Upper lobe of right lung (tissue), 1 donor: Measurements from ENCODE around the gene MRPL17. TPM values are rescaled to one million over a fixed set of nuclear protein-coding genes. Genes with fewer than 3 reads are reported as not detected.

Source experiments
- ATAC-seq: fragments of 200-7000 bp; cut with Tn5 transposase; one replicate; pipeline ENCODE4 v1.9.1; 2020; ENCODE audit warnings: mild to moderate bottlenecking, moderate library complexity
- DNase-seq: peaks from one replicate; pipeline ENCODE4 v3.0.0-alpha.2; 2020
- H3K27ac ChIP-seq: fragments of 200-600 bp; one replicate; pipeline ENCODE4 v1.8.0; 2022
- H3K27me3 ChIP-seq: fragments of 200-600 bp; one replicate; pipeline ENCODE4 v1.8.0; 2022; ENCODE audit warnings: mild to moderate bottlenecking
- H3K36me3 ChIP-seq: fragments of 200-600 bp; one replicate; pipeline ENCODE4 v1.8.0; 2022
- H3K4me1 ChIP-seq: fragments of 200-600 bp; one replicate; pipeline ENCODE4 v1.8.0; 2022
- H3K4me3 ChIP-seq: fragments of 200-600 bp; one replicate; pipeline ENCODE4 v1.8.0; 2022; ENCODE audit warnings: mild to moderate bottlenecking
- H3K9me3 ChIP-seq: fragments of 200-600 bp; one replicate; pipeline ENCODE4 v1.8.0; 2022
- CTCF ChIP-seq: fragments of 200-600 bp; IDR thresholded peaks from one replicate; pipeline ENCODE4 v1.8.0; 2022; ENCODE audit warnings: antibody characterized with exemption
- intact Hi-C: fragments of 100-400 bp; cut with DNase I; formaldehyde crosslinking; loops from one replicate; pipeline ENCODE4 v1.11.0; 2022
- total RNA-seq: library from RNA; stranded (reverse); fragmentation: NEBNext Ultra II Directional; extraction: Animal tissue kit (Norgen Biotek cat#: 25700); gene quantifications from one replicate; pipeline ENCODE4 v1.2.1, GENCODE V29; 2021
- donor health status: DM: no; HTN: yes; CAD: no; lungs with severe emphysema.

Gene MRPL17
- total RNA-seq, 1 donor from 2014 or later, result 35.1 TPM

GRCh38 chr11:6646918-6647679 is 36.0 kb downstream of the MRPL17 start:
- Histone ChIP-seq H3K9me3 (no peaks in the 10 kb centered on the region), H3K4me3 (no peak overlapping the region), H3K4me1 (peaks cover 24% of the 10 kb centered on the region), H3K27me3 (no peaks in the 10 kb centered on the region), H3K27ac (peak overlapping the region; percentile 66), H3K36me3 (no peaks in the 10 kb centered on the region)
- ATAC-seq (peak; percentile 54), DNase-seq (no peak)
- no peak for TF ChIP-seq CTCF
- intact Hi-C loops, result no loop called here

- Histone ChIP-seq H3K27ac (peak overlapping the region; percentile 66), H3K4me3 (no peak overlapping the region)
- DNase-seq, result no peak
Measured at GRCh38 chr11:6646576-6646917, 36.6 kb downstream of the MRPL17 start.

GRCh38 chr11:6646071-6646470 is 37.1 kb downstream of the MRPL17 start:
- Histone ChIP-seq H3K9me3 (no peaks in the 10 kb centered on the region), H3K4me3 (no peak overlapping the region), H3K4me1 (peaks cover 24% of the 10 kb centered on the region), H3K27ac (peak overlapping the region; percentile 47), H3K36me3 (no peaks in the 10 kb centered on the region), H3K27me3 (no peaks in the 10 kb centered on the region)
- DNase-seq (no peak), ATAC-seq (peak; percentile 44)
- intact Hi-C loops, result no loop called here
- TF ChIP-seq CTCF, result no peak

More at GRCh38 chr11:6646576-6646917, 36.6 kb downstream of the MRPL17 start:
- Histone ChIP-seq H3K36me3 (no peaks in the 10 kb centered on the region), H3K4me1 (peaks cover 24% of the 10 kb centered on the region), H3K27me3 (no peaks in the 10 kb centered on the region), H3K9me3 (no peaks in the 10 kb centered on the region)
- intact Hi-C loops, result no loop called here
- ATAC-seq, result no peak
- TF ChIP-seq CTCF, result no peak

GRCh38 chr11:6642957-6643356 is 40.2 kb downstream of the MRPL17 start:
- H3K4me1 ChIP-seq, result peaks cover 32% of the 10 kb centered on the region
- DNase-seq, result no peak
- TF ChIP-seq CTCF, result no peak
- no peaks in the 10 kb centered on the region for H3K27me3 ChIP-seq
- H3K9me3 ChIP-seq, result no peaks in the 10 kb centered on the region
- intact Hi-C loops, result no loop called here
- H3K27ac ChIP-seq, result no peak overlapping the region
- ATAC-seq, result no peak
- no peaks in the 10 kb centered on the region for H3K36me3 ChIP-seq
- no peak overlapping the region for H3K4me3 ChIP-seq

GRCh38 chr11:6640985-6641701 is 42.0 kb downstream of the MRPL17 start:
- intact Hi-C loops, result no loop called here
- Histone ChIP-seq H3K27ac (no peak overlapping the region), H3K4me3 (no peak overlapping the region), H3K9me3 (no peaks in the 10 kb centered on the region), H3K36me3 (no peaks in the 10 kb centered on the region), H3K27me3 (no peaks in the 10 kb centered on the region), H3K4me1 (peaks cover 32% of the 10 kb centered on the region)
- no peak for DNase-seq
- ATAC-seq, result no peak
- TF ChIP-seq CTCF, result no peak
